Mesothelial cell of epicardium (in vitro differentiated cells): ENCODE results near the gene EXTL2. TPM values are rescaled to one million over a fixed set of nuclear protein-coding genes. Genes with fewer than 3 reads are reported as not detected.
"Not testable (repeated sequence)": the region's sequence is repeated elsewhere in the genome, so short reads cannot be mapped to it uniquely, and the experiment has no call there.

Experiments
- DNase-seq, 2 experiments: peaks; one replicate each; pipeline ENCODE4 v3.0.0; 2021; ENCODE audit warnings: low spot score in 2 of 2; ENCODE audit not compliant: unreplicated experiment in 2 of 2
- H3K27ac Mint-ChIP-seq: 2 replicates; pipeline ENCODE4 v1.8.0; 2021; ENCODE audit warnings: mixed read lengths
- H3K27me3 Mint-ChIP-seq: 2 replicates; pipeline ENCODE4 v1.8.0; 2021; ENCODE audit warnings: low read depth, mixed read lengths
- H3K36me3 Mint-ChIP-seq: 2 replicates; pipeline ENCODE4 v1.8.0; 2021; ENCODE audit warnings: mixed read lengths
- H3K4me1 Mint-ChIP-seq: 2 replicates; pipeline ENCODE4 v1.8.0; 2021; ENCODE audit warnings: mixed read lengths
- H3K4me3 Mint-ChIP-seq: 2 replicates; pipeline ENCODE4 v1.8.0; 2021; ENCODE audit warnings: mild to moderate bottlenecking, moderate library complexity, mixed read lengths
- H3K9me3 Mint-ChIP-seq: 2 replicates; pipeline ENCODE4 v1.8.0; 2021; ENCODE audit warnings: mixed read lengths
- total RNA-seq: library from RNA; stranded (reverse); gene quantifications from 3 replicates; pipeline ENCODE4 v1.2.1, GENCODE V29; 2021
- TF ChIP-seq, protein P1 (sequence below): fragments of 200-600 bp; sonication (generic); IDR thresholded peaks from one replicate; pipeline ENCODE4 v1.5.0; 2021; ENCODE audit warnings: antibody characterized with exemption; ENCODE audit not compliant: unreplicated experiment

The EXTL2 gene
- total RNA-seq, 1 donor from 2014 or later = 52.0 TPM

DNA sequence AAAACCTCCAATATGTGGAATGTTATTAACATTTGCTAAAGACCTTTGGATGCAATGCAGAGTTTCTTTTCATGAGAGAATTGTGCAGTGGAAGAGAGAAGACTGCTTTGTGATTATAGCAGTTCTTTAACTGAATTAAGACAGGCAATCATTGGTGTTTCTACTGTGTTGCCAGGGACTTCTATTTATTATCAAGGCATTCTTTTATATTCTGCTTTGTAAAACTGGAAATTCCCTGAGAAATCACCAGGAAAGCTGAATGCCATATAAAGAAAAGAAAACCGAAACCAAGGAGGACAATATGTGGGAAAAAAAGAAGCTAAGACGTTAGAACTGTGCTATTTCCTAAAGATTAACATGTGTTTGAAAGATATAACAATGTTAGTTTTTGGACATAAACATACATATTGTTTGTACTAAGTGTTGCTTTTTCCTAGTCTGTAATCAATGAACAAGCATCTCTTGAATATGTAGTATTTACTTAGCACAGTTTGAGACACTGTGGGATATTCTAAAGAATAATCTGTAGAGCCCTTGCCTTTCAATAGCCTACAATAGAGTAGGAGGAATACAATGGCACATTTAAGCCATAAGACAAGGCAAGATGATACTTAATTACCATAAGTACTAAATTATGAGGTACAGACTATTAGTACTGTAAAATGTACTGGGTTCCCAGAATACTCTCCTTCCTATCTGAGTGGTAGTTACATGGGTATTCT is 47.1 kb downstream of the EXTL2 start:
- no peak overlapping the region for H3K4me3 Mint-ChIP-seq
- H3K27ac Mint-ChIP-seq = no peak overlapping the region
- DNase-seq = no peak
- H3K36me3 Mint-ChIP-seq = no peaks in the 10 kb centered on the region
- no peaks in the 10 kb centered on the region for H3K4me1 Mint-ChIP-seq
- peaks cover 9% of the 10 kb centered on the region for H3K9me3 Mint-ChIP-seq
- H3K27me3 Mint-ChIP-seq = peaks cover 25% of the 10 kb centered on the region
- TF ChIP-seq, protein P1, sequence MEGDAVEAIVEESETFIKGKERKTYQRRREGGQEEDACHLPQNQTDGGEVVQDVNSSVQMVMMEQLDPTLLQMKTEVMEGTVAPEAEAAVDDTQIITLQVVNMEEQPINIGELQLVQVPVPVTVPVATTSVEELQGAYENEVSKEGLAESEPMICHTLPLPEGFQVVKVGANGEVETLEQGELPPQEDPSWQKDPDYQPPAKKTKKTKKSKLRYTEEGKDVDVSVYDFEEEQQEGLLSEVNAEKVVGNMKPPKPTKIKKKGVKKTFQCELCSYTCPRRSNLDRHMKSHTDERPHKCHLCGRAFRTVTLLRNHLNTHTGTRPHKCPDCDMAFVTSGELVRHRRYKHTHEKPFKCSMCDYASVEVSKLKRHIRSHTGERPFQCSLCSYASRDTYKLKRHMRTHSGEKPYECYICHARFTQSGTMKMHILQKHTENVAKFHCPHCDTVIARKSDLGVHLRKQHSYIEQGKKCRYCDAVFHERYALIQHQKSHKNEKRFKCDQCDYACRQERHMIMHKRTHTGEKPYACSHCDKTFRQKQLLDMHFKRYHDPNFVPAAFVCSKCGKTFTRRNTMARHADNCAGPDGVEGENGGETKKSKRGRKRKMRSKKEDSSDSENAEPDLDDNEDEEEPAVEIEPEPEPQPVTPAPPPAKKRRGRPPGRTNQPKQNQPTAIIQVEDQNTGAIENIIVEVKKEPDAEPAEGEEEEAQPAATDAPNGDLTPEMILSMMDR = no peak

DNA sequence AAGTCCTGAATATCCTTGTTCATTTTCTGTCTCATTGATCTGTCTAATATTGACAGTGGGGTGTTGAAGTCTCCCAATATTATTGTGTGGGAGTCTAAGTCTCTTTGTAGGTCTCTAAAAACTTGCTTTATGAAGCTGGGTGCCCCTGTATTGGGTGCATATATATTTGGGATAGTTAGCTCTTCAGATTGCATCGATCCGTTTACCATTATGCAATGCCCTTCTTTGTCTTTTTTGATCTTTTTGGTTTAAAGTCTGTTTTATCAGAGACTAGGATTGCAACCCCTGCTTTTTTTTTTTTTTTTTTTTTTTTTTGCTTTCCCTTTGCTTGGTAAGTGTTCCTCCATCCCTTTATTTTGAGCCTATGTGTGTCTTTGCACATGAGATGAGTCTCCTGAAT is 51.5 kb downstream of the EXTL2 start:
- H3K9me3 Mint-ChIP-seq = peaks cover 30% of the 10 kb centered on the region
- not testable (repeated sequence) for H3K4me1 Mint-ChIP-seq, DNase-seq, H3K4me3 Mint-ChIP-seq, H3K27me3 Mint-ChIP-seq, H3K27ac Mint-ChIP-seq, H3K36me3 Mint-ChIP-seq

DNA sequence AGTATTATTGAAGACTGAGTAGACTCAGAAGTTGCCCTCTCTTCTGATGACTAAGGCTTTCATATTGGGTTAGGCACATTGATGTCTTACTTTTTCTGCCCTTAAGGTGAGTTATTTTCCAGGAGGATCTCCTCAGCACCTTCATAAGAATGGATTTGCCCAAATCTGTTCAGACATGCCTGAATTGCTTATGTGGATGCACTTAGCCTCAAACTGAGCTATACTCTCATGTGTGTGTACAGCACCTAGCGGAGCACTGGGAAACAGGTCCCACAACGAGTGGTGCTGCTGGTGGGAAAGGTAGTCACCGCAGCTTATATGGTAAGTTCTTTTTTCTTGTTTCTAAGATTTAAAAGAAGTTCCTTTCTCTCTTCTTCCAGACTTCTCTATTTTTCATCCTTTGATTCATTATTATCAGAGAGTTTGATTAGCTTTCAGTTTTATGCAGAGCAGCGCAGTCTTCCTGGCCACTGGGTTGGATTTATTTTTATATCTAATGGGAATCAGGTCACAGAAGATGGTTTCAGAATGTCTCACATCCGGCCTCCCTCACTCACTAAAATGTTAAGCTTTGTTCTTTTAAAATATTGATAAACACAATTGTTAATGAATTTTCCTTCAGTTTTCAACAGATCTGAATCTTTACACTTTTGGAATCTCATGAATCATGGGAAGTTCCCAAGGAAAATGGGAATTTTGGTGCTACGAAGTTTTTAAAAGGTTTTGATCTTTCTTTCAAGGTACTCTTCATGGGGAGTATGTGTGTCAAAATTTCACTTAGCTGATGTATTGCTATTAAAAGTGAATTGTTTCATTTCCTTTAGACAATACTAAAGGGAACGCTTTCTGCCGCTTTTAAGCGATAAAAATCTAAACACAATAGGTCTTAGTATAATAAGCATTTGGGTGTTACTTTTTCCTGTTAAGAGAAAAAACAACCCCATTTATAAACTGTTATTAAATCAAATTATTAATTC is 58.5 kb downstream of the EXTL2 start:
- Mint-ChIP-seq H3K4me3 (no peak overlapping the region), H3K27me3 (no peaks in the 10 kb centered on the region), H3K36me3 (no peaks in the 10 kb centered on the region), H3K9me3 (peaks cover 9% of the 10 kb centered on the region), H3K27ac (no peak overlapping the region), H3K4me1 (no peaks in the 10 kb centered on the region)
- TF ChIP-seq, protein P1 = no peak
- DNase-seq = no peak

DNA sequence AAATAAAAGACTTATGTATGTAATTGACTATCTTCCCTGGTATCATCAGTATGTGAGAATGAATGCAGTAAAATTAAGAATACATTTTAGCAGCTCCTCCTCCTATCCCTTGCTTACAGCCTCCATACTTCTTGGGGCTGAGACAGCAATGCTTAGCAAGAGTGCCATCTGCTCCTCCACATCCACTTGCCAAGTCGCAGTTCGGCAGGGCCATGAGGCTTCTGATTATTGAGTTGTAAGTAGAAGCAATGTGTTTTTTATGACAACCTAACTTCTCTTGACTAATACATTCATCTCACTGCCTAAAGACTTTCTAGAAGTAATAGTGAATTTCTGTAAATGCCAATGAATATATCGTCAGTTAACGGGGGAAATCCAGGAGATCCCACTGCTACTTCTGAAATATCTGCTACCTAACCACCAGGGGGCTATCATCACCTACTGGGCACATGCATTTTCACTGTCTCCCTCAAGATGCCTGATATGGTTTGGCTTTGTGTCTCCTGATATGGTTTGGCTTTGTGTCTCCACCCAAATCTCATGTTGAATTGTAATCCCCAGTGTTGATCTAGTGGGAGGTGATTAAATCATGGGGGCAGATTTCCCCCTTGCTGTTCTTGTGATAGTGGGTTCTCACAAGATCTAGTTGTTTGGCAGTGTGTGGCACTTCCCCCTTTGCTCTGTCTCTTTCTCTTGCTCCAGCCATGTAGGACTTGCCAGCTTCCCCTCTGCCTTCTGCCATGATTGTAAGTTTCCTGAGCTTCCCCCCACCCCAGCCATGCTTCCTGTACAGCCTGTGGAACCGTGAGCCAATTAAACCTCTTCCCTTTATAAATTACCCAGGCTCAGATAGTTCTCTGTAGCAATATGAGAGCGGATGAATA is 59.6 kb downstream of the EXTL2 start:
- Mint-ChIP-seq H3K27me3 (no peaks in the 10 kb centered on the region), H3K36me3 (no peaks in the 10 kb centered on the region), H3K9me3 (no peaks in the 10 kb centered on the region), H3K4me1 (no peaks in the 10 kb centered on the region), H3K4me3 (no peak overlapping the region), H3K27ac (no peak overlapping the region)
- DNase-seq = no peak
- TF ChIP-seq, protein P1 = peak; percentile 32

DNA sequence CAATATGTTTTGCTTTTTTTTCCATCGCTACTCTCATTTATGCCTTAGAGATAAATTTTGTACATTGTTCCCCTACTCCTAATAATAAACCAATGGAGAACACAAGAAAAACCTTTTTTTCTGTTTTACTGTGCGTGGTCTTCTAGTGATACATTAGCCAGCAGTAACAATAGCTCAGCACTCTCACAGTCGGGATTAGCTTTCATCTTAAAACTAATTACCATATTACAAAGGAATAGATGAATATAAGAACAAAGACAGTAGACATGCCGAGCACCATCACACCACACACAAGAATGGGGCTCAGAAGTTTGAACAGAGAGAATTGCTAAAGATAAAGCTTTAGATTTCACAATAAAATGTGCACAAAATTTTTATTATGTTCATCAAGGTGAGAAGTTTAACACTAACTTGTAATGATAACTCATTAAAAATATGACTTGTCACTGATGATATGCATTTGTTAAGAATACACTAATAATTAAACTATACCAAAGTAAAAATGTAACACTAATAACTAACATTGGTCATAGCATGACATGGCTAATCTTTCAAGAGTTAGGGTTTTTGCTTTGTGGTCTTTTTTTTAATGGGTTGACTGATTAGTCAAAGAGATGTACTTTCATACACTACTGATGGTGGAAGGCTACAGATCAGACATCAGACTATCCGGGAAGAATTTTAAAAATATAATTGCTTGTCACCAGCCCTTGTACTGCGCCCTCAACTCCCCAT is 61.8 kb downstream of the EXTL2 start:
- H3K4me3 Mint-ChIP-seq = no peak overlapping the region
- peaks cover 8% of the 10 kb centered on the region for H3K9me3 Mint-ChIP-seq
- peaks cover 10% of the 10 kb centered on the region for H3K27me3 Mint-ChIP-seq
- H3K36me3 Mint-ChIP-seq = no peaks in the 10 kb centered on the region
- no peak overlapping the region for H3K27ac Mint-ChIP-seq
- H3K4me1 Mint-ChIP-seq = no peaks in the 10 kb centered on the region
- no peak for DNase-seq
- TF ChIP-seq, protein P1 = no peak

DNA sequence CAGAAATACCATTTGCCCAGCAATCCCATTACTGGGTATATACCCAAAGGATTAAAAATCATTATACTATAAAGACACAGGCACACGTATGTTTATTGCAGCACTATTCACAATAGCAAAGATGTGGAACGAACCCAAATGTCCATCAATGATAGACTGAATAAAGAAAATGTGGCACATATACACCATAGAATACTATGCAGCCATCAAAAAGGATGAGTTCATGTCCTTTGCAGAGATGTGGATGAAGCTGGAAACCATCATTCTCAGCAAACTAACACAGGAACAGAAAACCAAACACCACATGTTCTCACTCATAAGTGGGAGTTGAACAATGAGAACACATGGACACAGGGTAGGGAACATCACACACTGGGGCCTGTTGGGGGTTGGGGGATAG is 69.0 kb downstream of the EXTL2 start:
- not testable (repeated sequence) for H3K27ac Mint-ChIP-seq, H3K4me3 Mint-ChIP-seq, H3K4me1 Mint-ChIP-seq, DNase-seq, H3K36me3 Mint-ChIP-seq
- peaks cover 12% of the 10 kb centered on the region for H3K27me3 Mint-ChIP-seq
- peaks cover 46% of the 10 kb centered on the region for H3K9me3 Mint-ChIP-seq
